Body of pancreas (tissue), 4 donors: ENCODE results near the gene FAM228B.

ENCODE experiments used
- CTCF ChIP-seq, 7 experiments: fragments of 450-650 bp in 4 of 7; fragments of 200-600 bp in 3 of 7; sonication (generic) in 3 of 7; IDR thresholded peaks; one replicate each; pipeline ENCODE4 v1.5.1; 2016 to 2019; ENCODE audit warnings: antibody characterized with exemption in 7 of 7
- POLR2A ChIP-seq, 3 donors: fragments of 450-650 bp; IDR thresholded peaks; one replicate each; pipeline ENCODE4 v1.6.1; 2016; ENCODE audit warnings: antibody characterized with exemption in 3 of 3, mild to moderate bottlenecking in 2 of 3

GRCh38 chr2:24083567-24084385 is 39.5 kb upstream of the FAM228B start:
- no peak for TF ChIP-seq CTCF (IDR thresholded peaks at IDR 0.05)
- peak; percentile 15 to 82 (median 71) for TF ChIP-seq POLR2A (IDR thresholded peaks at IDR 0.05)
